HepG2 (cell line): ENCODE results near the gene CHKA. TPM values are rescaled to one million over a fixed set of nuclear protein-coding genes. Genes with fewer than 3 reads are reported as not detected.

Experiments
- ADNP ChIP-seq: sonication (generic); formaldehyde crosslinking; IDR thresholded peaks from 2 replicates; pipeline ENCODE4 v1.4.0; 2020; ENCODE audit warnings: missing genetic modification reagents
- ATF7 ChIP-seq, 2 experiments: fragments of 450-650 bp in 1 of 2; sonication (generic) in 1 of 2; formaldehyde crosslinking in 1 of 2; IDR thresholded peaks; 2 replicates each; pipeline versions ENCODE4 v1.4.0 to v1.6.1; 2016 to 2020; ENCODE audit warnings: antibody characterized with exemption in 1 of 2, mild to moderate bottlenecking in 1 of 2, missing genetic modification reagents in 1 of 2
- CREBL2 ChIP-seq: sonication (generic); formaldehyde crosslinking; IDR thresholded peaks from 2 replicates; pipeline ENCODE4 v1.8.1; 2023; ENCODE audit warnings: missing genetic modification reagents, mild to moderate bottlenecking, borderline replicate concordance
- FOXO1 ChIP-seq: sonication (generic); formaldehyde crosslinking; IDR thresholded peaks from 2 replicates; pipeline ENCODE4 v1.4.0; 2020; ENCODE audit warnings: missing genetic modification reagents
- HDAC2 ChIP-seq: sonication (generic); formaldehyde crosslinking; IDR thresholded peaks from 2 replicates; pipeline ENCODE4 v1.4.0; 2020; ENCODE audit warnings: missing genetic modification reagents
- MAF1 ChIP-seq: sonication (generic); formaldehyde crosslinking; IDR thresholded peaks from 2 replicates; pipeline ENCODE4 v1.5.0; 2020; ENCODE audit warnings: missing genetic modification reagents, borderline replicate concordance
- MAFK ChIP-seq, 2 experiments: IDR thresholded peaks in 1 of 2; conservative IDR thresholded peaks in 1 of 2; 2 replicates each; pipeline ENCODE4 v1.6.1; 2011; ENCODE audit warnings: improper control_type of control experiment in 2 of 2, low read length in 2 of 2
- MYPOP ChIP-seq: sonication (generic); formaldehyde crosslinking; IDR thresholded peaks from 2 replicates; pipeline ENCODE4 v1.8.1; 2023; ENCODE audit warnings: mild to moderate bottlenecking, moderate library complexity, missing genetic modification reagents
- NCOA1 ChIP-seq: sonication (generic); formaldehyde crosslinking; IDR thresholded peaks from 2 replicates; pipeline ENCODE4 v1.9.0; 2021; ENCODE audit warnings: missing genetic modification reagents
- PLRG1 ChIP-seq: fragments of 450-650 bp; conservative IDR thresholded peaks from 2 replicates; pipeline ENCODE4 v1.6.1; 2016
- SIX1 ChIP-seq: sonication (generic); formaldehyde crosslinking; IDR thresholded peaks from 2 replicates; pipeline ENCODE4 v1.4.0; 2020; ENCODE audit warnings: missing genetic modification reagents, borderline replicate concordance
- SP4 ChIP-seq: sonication (generic); formaldehyde crosslinking; IDR thresholded peaks from 2 replicates; pipeline ENCODE4 v1.8.1; 2023; ENCODE audit warnings: mild to moderate bottlenecking, missing genetic modification reagents
- ZFYVE20 ChIP-seq: sonication (generic); formaldehyde crosslinking; IDR thresholded peaks from 2 replicates; pipeline ENCODE4 v1.8.0; 2023; ENCODE audit warnings: low read depth, mild to moderate bottlenecking, moderate library complexity, missing genetic modification reagents, borderline replicate concordance
- ZNF431 ChIP-seq: sonication (generic); formaldehyde crosslinking; IDR thresholded peaks from 2 replicates; pipeline ENCODE4 v1.9.0; 2022; ENCODE audit warnings: missing genetic modification reagents, low read depth, mild to moderate bottlenecking, borderline replicate concordance
- ZNF589 ChIP-seq: sonication (generic); formaldehyde crosslinking; conservative IDR thresholded peaks from 2 replicates; pipeline ENCODE4 v1.8.0; 2022; ENCODE audit warnings: mild to moderate bottlenecking, moderate library complexity, missing genetic modification reagents
- ZXDC ChIP-seq: sonication (generic); formaldehyde crosslinking; IDR thresholded peaks from 2 replicates; pipeline ENCODE4 v1.5.0; 2020; ENCODE audit warnings: mild to moderate bottlenecking, missing genetic modification reagents
- polyA plus RNA-seq, 8 experiments: library from polyadenylated mRNA; depleted of rRNA in 3 of 8; stranded (reverse) in 7 of 8; unstranded in 1 of 8; fragments of >200 nt; fragmentation: Illumina TruSeq in 4 of 8; extraction: Trizol in 4 of 8; gene quantifications; 2 replicates each; pipeline versions ENCODE4 v1.2.1 to v1.2.3, GENCODE V29; 2011 to 2016; ENCODE audit warnings: low read depth in 4 of 8, missing spikeins in 1 of 8, mixed read lengths in 1 of 8; ENCODE audit not compliant: insufficient read depth in 1 of 8
- total RNA-seq, 5 experiments: library from RNA; depleted of rRNA; stranded (reverse); fragments of >200 nt; fragmentation: Illumina TruSeq; extraction: Trizol; gene quantifications; 2 replicates each; pipeline ENCODE4 v1.2.3, GENCODE V29; 2016; ENCODE audit warnings: low read depth in 1 of 5
- TF ChIP-seq, protein P1 (sequence below): sonication (generic); formaldehyde crosslinking; IDR thresholded peaks from 2 replicates; pipeline ENCODE4 v1.4.0; 2020; ENCODE audit warnings: missing genetic modification reagents
- TF ChIP-seq, protein P2 (sequence below): sonication (generic); formaldehyde crosslinking; IDR thresholded peaks from 2 replicates; pipeline ENCODE4 v1.8.0; 2022; ENCODE audit warnings: mild to moderate bottlenecking, missing genetic modification reagents, moderate library complexity
- TF ChIP-seq, protein P3 (sequence below): IDR thresholded peaks from 2 replicates; pipeline ENCODE4 v1.6.1; 2012; ENCODE audit warnings: inconsistent platforms
- TF ChIP-seq, protein P4 (sequence below): IDR thresholded peaks from 2 replicates; pipeline ENCODE4 v1.6.1; 2016

CHKA gene
- total and polyA plus RNA-seq, 2 of the 13 experiments (the other 11 are each of a cell fraction or from before 2014, with no cell fraction given) = 71.6 to 92.7 TPM

DNA sequence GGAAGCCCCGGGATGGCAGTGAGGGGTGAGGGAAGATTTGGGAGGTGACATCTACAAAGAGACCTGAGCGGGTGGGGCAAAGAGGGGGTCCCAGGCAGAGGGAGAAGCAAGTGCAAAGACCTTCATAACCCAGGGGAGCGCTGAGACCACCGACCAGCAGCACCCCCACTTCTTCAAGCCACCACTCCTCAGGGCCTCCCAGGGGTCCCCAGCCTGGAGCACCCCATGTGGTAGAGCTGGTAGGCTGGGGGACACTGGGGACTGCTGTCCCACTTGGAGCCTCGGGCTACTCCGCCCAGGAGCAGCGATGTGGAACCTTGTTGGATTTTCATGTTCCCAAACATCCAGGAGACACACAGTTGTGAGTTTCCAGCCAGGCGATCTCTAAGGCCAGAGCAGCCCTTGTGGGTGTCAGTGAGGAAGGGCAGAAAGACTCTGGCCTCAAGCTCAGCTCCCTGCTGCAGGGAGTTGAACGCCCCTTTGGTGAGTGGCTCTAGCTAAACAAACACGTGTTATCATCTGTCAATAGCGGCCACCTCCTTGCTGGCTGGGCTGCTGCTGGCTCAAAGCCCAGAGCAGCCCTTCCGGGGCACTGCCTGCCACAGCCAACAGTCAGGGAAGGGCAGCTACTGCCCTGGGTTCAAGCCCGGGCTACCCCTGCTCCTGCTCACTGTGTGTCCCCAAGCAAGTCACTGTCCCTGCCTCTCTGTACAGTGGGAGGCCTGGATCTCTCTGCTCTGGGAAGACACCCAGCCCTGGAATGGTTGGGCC is 25.7 kb upstream of the CHKA start (continued):
- TF ChIP-seq MYPOP (CRISPR knock-in tag) (peak; percentile 88), CREBL2 (no peak), ZXDC (peak; percentile 98), FOXO1 (CRISPR knock-in tag) (peak; percentile 94), SIX1 (CRISPR knock-in tag) (no peak), ZNF431 (CRISPR knock-in tag) (peak; percentile 96), SP4 (CRISPR knock-in tag) (peak; percentile 88), ATF7 (IDR thresholded peaks at IDR 0.05) (no peak), ATF7 (CRISPR knock-in tag; IDR thresholded peaks at IDR 0.05) (peak; percentile 64; the same call in 1 of the 2 replicates), NCOA1 (CRISPR knock-in tag) (no peak), MAF1 (no peak), MAFK (conservative IDR thresholded peaks at IDR 0.05 in 1 of 2, IDR thresholded peaks at IDR 0.05 in 1 of 2; ENCODE audit: low read length in 2 of 2) (no peak; a peak in 1 of 4 replicates), ZFYVE20 (CRISPR knock-in tag) (no peak), ADNP (CRISPR knock-in tag) (peak; percentile 81), ZNF589 (no peak), PLRG1 (no peak), HDAC2 (CRISPR knock-in tag) (peak; percentile 99)
- TF ChIP-seq, protein P1, sequence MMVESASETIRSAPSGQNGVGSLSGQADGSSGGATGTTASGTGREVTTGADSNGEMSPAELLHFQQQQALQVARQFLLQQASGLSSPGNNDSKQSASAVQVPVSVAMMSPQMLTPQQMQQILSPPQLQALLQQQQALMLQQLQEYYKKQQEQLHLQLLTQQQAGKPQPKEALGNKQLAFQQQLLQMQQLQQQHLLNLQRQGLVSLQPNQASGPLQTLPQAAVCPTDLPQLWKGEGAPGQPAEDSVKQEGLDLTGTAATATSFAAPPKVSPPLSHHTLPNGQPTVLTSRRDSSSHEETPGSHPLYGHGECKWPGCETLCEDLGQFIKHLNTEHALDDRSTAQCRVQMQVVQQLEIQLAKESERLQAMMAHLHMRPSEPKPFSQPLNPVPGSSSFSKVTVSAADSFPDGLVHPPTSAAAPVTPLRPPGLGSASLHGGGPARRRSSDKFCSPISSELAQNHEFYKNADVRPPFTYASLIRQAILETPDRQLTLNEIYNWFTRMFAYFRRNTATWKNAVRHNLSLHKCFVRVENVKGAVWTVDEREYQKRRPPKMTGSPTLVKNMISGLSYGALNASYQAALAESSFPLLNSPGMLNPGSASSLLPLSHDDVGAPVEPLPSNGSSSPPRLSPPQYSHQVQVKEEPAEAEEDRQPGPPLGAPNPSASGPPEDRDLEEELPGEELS = peak; percentile 94
- TF ChIP-seq, protein P2, sequence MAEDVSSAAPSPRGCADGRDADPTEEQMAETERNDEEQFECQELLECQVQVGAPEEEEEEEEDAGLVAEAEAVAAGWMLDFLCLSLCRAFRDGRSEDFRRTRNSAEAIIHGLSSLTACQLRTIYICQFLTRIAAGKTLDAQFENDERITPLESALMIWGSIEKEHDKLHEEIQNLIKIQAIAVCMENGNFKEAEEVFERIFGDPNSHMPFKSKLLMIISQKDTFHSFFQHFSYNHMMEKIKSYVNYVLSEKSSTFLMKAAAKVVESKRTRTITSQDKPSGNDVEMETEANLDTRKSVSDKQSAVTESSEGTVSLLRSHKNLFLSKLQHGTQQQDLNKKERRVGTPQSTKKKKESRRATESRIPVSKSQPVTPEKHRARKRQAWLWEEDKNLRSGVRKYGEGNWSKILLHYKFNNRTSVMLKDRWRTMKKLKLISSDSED (CRISPR knock-in tag) = no peak
- TF ChIP-seq, protein P3, sequence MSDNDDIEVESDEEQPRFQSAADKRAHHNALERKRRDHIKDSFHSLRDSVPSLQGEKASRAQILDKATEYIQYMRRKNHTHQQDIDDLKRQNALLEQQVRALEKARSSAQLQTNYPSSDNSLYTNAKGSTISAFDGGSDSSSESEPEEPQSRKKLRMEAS = peak; percentile 95
- TF ChIP-seq, protein P4, sequence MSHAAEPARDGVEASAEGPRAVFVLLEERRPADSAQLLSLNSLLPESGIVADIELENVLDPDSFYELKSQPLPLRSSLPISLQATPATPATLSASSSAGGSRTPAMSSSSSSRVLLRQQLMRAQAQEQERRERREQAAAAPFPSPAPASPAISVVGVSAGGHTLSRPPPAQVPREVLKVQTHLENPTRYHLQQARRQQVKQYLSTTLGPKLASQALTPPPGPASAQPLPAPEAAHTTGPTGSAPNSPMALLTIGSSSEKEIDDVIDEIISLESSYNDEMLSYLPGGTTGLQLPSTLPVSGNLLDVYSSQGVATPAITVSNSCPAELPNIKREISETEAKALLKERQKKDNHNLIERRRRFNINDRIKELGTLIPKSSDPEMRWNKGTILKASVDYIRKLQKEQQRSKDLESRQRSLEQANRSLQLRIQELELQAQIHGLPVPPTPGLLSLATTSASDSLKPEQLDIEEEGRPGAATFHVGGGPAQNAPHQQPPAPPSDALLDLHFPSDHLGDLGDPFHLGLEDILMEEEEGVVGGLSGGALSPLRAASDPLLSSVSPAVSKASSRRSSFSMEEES (CRISPR knock-in tag) = peak; percentile 94
